SK-N-DZ (cell line): Measurements from ENCODE around the gene FGD5. TPM values are rescaled to one million over a fixed set of nuclear protein-coding genes. Genes with fewer than 3 reads are reported as not detected.

Experiments used
- DNase-seq: peaks from one replicate; pipeline ENCODE4 v3.0.0-alpha.2; 2015; ENCODE audit warnings: low spot score
- polyA plus RNA-seq, 2 experiments: library from polyadenylated mRNA; depleted of rRNA; stranded (reverse); fragments of >200 nt; gene quantifications; 2 replicates each; pipeline ENCODE4 v1.2.3, GENCODE V29; 2014

The FGD5 gene
- not detected in 2 replicates for polyA plus RNA-seq (2014; cell fraction: cytosol; rRNA removed)
- polyA plus RNA-seq (2014; cell fraction: nucleus; rRNA removed), result not detected in 2 replicates

GRCh38 chr3:14818804-14819500 lies at the start of gene FGD5:
FGD5 (plus strand) TSS chr3:14818962; CDS start chr3:14819072, 110 bp downstream.
- DNase-seq, result no peak

GRCh38 chr3:14769544-14770325 lies 49.0 kb upstream of the FGD5 start:
- DNase-seq, result no peak

GRCh38 chr3:14770591-14770990 lies 48.2 kb upstream of the FGD5 start:
- no peak for DNase-seq

- no peak for DNase-seq
These were observed 46.9 kb upstream of the FGD5 start for GRCh38 chr3:14771593-14772497.

GRCh38 chr3:14772533-14773138 lies 46.1 kb upstream of the FGD5 start:
- DNase-seq, result no peak

GRCh38 chr3:14773281-14773680 lies 45.5 kb upstream of the FGD5 start:
- no peak for DNase-seq

GRCh38 chr3:14773691-14774128 lies 45.1 kb upstream of the FGD5 start:
- DNase-seq, result no peak

GRCh38 chr3:14774431-14774830 lies 44.3 kb upstream of the FGD5 start:
- DNase-seq, result no peak

GRCh38 chr3:14775011-14775410 lies 43.8 kb upstream of the FGD5 start:
- DNase-seq, result no peak

GRCh38 chr3:14775563-14775962 lies 43.2 kb upstream of the FGD5 start:
- DNase-seq, result no peak

GRCh38 chr3:14779069-14779685 lies 39.6 kb upstream of the FGD5 start:
- DNase-seq, result no peak

- DNase-seq, result peak; percentile 52
These were observed 37.7 kb upstream of the FGD5 start for GRCh38 chr3:14780927-14781507.

GRCh38 chr3:14783480-14784086 lies 35.2 kb upstream of the FGD5 start:
- DNase-seq, result peak; percentile 37

GRCh38 chr3:14784087-14784681 lies 34.6 kb upstream of the FGD5 start:
- DNase-seq, result peak; percentile 96

- DNase-seq, result no peak
These were observed 33.3 kb upstream of the FGD5 start for GRCh38 chr3:14785207-14786155.

GRCh38 chr3:14786369-14786768 lies 32.4 kb upstream of the FGD5 start:
- no peak for DNase-seq

- DNase-seq, result no peak
These were observed 31.1 kb upstream of the FGD5 start for GRCh38 chr3:14787630-14788029.

GRCh38 chr3:14788644-14789043 lies 30.1 kb upstream of the FGD5 start:
- no peak for DNase-seq
